EH (cell line): ENCODE data around the gene UBAP1L.
"Not testable (repeated sequence)": the region's sequence is repeated elsewhere in the genome, so short reads cannot be mapped to it uniquely, and the experiment has no call there.

Experiments used
- DNase-seq: peaks from one replicate; pipeline ENCODE4 v3.0.0-alpha.2; 2015; ENCODE audit warnings: low read depth

UBAP1L gene

DNA sequence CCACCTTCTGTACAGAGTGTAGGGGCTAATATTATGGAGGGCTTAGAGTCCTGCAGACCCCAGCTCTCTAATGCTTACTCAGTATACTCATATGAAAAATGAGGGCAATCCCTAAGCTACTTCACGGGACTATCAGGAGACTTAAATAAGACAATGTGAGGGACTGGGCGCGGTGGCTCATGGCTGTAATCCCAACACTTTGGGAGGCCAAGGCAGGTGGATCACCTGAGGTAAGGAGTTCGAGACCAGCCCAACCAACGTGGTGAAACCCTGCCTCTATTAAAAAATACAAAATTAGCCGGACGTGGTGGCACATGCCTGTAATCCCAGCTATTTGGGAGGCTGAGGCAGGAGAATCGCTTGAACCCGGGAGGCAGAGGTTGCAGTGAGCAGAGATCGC is 15.2 kb downstream of the UBAP1L start:
- DNase-seq: not testable (repeated sequence)

- no peak for DNase-seq
Measured at GRCh38 chr15:65099336-65099735, 15.7 kb downstream of the UBAP1L start.

DNA sequence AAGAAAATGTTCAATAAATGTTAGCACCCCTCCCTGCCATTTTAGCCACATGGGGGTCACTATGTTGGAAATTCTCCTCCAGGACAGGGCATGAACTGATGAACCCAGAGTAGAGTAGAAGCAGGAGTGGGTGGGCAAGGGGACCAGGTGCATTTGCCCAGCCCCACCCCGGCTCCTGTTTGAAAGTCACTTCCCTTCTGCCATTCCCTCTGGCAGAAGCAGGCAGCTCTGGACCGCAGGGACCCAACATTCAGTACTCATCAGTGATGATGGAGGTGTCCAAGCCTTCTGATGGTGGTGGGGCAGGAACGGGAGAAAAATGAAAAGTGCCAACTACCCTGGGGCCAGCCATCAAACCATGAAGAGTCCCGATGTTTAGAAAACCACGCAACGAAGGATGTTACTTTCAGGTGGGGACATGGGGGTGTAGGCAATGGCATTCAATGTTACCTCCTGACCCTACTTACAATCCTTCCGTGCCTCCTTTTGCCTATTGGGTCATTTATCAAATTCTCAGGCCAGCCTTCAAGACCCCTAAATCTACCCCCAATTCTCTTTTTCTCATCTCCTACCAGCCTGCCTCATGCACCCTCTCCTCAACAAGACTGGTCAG is 17.2 kb downstream of the UBAP1L start:
- no peak for DNase-seq

- DNase-seq: no peak
Measured at GRCh38 chr15:65096481-65097385, 18.3 kb downstream of the UBAP1L start.

DNA sequence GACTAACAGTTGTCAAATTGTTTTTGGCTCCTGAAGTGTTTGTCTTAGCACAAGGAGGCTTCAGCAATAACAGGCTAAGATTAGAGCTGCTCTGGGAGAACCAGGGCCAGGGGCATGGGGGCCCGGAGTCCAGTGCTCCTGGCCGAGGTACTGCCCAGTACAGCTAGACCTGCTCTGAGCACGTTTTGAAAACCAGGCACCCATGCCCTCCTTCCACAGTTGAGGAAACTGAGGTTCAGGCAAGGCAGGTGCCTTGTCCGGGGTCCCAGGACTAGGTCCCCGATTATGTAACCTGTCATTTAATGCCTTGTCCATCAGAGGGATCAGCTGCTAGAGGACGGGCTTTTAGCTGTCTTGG is 19.3 kb downstream of the UBAP1L start:
- DNase-seq: no peak

GRCh38 chr15:65095011-65095746 is 19.8 kb downstream of the UBAP1L start:
- no peak for DNase-seq

- no peak for DNase-seq
Measured at GRCh38 chr15:65094294-65094995, 20.6 kb downstream of the UBAP1L start.

DNA sequence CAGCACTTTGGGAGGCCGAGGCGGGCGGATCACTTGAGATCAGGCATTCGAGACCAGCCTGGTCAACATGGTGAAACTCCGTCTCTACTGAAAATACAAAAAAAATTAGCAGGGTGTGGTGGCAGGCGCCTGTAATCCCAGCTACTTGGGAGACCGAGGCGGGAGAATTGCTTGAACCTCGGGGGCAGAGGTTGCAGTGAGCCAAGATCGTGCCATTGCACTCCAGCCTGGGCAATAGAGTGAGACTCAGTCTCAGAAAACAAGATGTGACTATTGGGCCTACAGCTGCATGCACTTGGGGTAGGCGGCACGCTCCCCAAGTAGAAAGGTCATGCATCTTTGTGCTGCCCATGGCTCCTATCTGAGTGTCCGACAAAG is 21.2 kb downstream of the UBAP1L start:
- not testable (repeated sequence) for DNase-seq

GRCh38 chr15:65092911-65093792 is 21.8 kb downstream of the UBAP1L start:
- no peak for DNase-seq

DNA sequence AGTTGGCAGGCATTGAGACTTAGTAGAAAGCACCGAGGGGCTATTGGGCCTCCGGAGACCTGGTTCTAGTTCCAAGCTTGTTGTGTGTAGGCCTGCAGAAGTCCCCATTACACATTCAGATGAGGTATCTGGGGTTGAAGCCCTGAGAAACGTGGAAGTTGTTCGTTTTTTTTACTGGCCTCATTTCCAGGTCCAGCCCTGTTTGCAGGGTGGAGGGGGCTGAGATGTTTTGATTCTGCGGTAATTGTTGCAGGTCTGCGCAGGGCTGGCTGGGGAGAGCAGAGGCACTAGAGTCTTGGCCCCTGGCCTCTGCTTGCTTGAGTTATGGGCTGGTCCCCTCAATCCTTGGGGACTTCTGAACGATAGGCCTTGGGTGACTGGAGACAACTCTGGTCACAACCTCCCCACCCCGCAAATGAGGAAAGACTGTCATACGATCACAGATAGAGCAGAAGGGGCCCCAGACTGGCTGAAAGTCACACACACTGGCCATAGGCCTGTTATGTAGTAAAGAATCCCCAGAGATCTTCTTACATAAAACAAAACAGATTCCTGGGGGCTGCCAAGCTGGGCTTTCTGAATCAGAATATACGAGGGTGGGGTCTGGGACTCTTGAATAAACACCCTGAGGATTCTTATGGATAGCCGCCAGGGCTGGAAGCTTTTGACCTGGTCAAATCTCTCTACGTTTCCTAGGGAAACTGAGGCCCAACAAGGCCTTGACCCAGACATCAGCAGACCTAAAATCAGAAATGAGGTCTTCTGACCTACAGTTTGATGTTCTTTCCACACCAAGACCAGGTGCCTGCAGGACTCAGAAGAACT is 22.8 kb downstream of the UBAP1L start:
- no peak for DNase-seq

DNA sequence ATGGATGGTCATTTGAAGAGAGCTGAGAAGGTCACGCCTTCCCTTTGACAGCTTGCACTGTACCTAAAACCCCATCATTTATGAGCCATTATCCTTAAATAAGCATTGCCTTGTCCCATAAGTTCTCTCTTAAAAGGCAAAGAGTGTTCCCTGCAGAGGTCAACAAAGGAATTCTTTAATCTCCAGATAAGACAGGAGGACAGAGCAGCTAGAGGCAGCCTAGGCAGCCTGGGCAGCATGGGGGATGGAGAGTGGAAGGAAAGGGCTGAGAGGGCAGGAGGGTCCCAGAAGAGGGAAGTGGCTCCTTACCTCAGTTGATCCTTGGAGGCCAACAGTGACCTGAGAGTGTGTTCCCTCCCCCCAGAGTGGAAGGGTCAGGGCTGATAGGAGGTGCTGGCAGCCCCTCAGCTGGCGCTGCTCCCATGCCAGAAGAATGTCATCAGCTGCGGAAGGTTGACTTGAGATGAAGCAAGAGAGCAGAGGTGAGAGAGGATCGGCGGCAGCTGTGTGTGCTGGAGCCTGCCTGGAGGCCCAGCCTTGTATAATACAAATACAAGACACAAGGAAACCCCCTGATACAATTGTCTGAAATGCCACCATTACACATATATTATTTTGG is 25.7 kb downstream of the UBAP1L start:
- no peak for DNase-seq

- DNase-seq: no peak
Measured at GRCh38 chr15:65088643-65089021, 26.4 kb downstream of the UBAP1L start.

DNA sequence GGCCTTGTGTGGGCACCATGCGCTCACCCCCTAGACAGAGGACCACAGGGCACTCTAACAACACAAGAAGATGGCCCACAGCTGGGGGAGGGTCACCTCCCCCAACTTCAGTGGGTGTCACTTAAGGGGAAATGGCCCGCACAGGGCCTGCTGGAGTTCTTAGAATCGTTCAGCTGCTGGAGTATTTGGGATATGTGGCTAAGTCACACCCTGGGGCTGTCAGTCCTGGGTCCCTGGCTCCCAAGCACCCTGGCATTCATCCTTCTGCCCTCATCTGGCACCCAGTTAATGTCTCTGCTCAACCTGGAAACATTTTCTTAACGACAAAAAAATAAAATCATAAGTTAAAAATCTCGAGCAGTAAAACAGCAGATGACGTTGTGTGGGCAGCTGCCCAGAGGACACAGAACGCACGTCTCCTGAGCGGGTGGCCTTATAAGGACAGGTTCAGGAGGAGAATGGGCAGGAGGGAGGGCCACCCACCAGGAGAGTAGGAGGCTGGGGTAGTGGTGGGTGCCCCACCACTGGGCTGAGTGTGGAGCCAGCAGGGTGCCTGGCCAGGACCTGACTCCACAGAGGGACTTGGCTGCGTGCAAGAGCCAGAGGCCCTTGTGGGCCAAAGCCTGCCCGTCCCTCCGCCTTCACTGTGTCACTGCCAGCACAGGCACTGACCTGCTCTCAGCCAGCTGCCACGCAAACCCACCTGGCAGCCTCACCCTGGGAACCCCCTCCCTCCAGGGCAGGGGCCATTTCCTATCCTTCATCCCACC is 26.9 kb downstream of the UBAP1L start:
- peak; percentile 46 for DNase-seq

- no peak for DNase-seq
Measured at GRCh38 chr15:65087411-65087810, 27.6 kb downstream of the UBAP1L start.

DNA sequence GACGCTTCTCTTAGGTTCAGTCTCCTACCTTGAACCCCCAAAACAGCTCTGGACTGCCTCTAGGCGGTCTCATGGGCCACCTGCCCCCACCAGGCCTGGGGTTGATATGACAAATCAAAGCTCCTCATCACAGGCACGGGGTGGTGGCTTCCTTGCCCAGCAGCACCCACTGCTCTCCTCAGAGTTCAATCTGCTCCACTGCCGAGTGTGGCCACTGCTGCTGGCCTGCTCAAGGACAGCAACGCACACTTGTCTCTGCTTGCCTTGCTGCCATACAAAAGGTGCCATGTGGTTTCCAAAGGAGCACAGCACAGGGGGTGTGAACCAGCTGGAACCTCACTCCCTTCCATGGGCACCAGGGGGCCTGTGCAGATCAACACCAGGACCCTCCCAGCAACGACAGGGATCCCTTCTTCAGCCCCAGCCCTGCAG is 28.3 kb downstream of the UBAP1L start:
- no peak for DNase-seq

DNA sequence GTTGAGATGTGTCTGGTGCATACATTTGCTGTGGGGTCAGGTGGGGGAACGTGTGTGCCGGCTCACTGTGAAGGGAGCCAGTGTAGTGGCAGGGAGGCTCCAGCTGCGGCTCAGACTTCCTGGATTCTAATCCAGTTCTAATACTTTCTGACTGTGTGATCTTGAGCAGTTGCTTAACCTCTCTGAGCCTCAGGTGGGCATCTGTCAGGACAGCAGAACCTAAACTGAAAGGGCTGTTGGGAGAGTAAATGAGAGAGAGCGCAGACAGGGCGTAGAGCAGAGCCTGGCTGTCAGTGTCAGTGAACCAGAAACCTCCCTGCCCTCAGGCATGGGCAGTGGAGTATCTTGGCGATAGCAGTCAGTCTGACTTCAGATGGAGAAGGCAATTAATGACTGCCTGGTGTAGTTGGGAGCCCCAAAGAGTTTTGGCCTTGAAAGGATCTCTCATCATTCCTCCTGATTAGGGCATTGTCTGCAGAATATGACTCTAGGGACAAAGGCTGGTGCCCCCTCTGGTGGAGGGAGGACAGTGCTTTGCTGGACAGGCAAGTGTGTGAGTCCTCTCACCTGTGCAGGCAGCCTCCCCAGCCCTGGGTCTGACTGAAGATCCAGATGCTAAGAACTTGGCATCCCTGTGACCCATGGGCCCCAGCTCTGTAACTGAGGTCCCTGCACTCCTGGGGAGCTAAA is 28.9 kb downstream of the UBAP1L start:
- DNase-seq: peak; percentile 38

DNA sequence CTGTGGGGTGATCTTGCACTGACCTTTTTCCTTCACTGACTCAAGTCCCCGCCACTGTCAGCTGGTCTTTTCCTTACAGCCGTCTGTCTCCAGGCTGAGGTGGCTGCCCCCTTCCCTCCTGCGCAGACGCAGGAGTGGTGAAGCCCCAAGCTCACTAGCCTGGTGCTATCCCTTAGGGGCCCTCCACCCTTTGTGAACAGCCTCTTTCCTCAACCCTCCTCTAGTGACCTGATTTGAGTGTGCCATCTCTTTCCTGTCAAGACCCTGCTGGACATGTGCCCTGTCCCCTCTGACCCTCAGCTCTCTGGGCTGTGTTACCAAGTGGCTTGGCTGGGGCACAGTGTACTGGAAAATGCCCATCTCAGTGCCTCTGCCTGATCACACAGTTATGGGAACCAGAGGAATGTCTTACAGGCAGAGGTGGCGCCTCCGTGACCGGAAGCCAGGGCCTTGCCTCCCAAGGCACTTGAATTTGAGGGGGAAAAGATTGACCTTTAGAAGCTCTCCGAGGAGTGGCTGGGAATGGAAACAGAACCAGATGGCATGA is 29.7 kb downstream of the UBAP1L start:
- DNase-seq: no peak

- no peak for DNase-seq
Measured at GRCh38 chr15:65084500-65085206, 30.3 kb downstream of the UBAP1L start.
